Ovary (tissue), 9 donors: ENCODE data around the gene ADK. TPM values are rescaled to one million over a fixed set of nuclear protein-coding genes. Genes with fewer than 3 reads are reported as not detected.

Experiments
- DNase-seq, 5 donors: peaks; one replicate each; pipeline ENCODE4 v3.0.0-alpha.2; 2019 to 2020
- H3K27ac ChIP-seq, 2 donors: fragments of 200-600 bp; one replicate each; pipeline versions ENCODE4 v1.5.1 to v1.8.0; 2019 to 2022
- H3K27me3 ChIP-seq: fragments of 200-600 bp; one replicate; pipeline ENCODE4 v1.8.0; 2022
- H3K36me3 ChIP-seq: fragments of 200-600 bp; sonication (generic); one replicate; pipeline ENCODE4 v1.5.1; 2019
- H3K4me1 ChIP-seq: one replicate; pipeline ENCODE4 v1.8.1; 2013; ENCODE audit warnings: mild to moderate bottlenecking, moderate library complexity; ENCODE audit not compliant: insufficient read depth
- H3K4me3 ChIP-seq: fragments of 200-600 bp; sonication (generic); one replicate; pipeline ENCODE4 v1.5.1; 2017
- H3K9me3 ChIP-seq, 2 donors: fragments of 200-600 bp in 1 of 2; sonication (generic) in 1 of 2; one replicate each; pipeline versions ENCODE4 v1.5.1 to v1.8.1; 2013 to 2019; ENCODE audit warnings: mild to moderate bottlenecking in 1 of 2, moderate library complexity in 1 of 2
- CTCF ChIP-seq, 3 donors: fragments of 450-650 bp in 2 of 3; fragments of 200-600 bp in 1 of 3; IDR thresholded peaks; one replicate each; pipeline versions ENCODE4 v1.5.1 to v1.8.0; 2016 to 2022; ENCODE audit warnings: antibody characterized with exemption in 3 of 3, mild to moderate bottlenecking in 1 of 3
- EP300 ChIP-seq: sonication (generic); formaldehyde crosslinking; IDR thresholded peaks from one replicate; pipeline ENCODE4 v1.6.1; 2017; ENCODE audit warnings: antibody characterized with exemption
- POLR2A ChIP-seq: fragments of 450-650 bp; IDR thresholded peaks from one replicate; pipeline ENCODE4 v1.6.1; 2017; ENCODE audit warnings: antibody characterized with exemption, mild to moderate bottlenecking, moderate library complexity
- WGBS, 3 donors: extraction: QIAGEN DNeasy Blood & Tissue Kit in 1 of 3; methylation state at CpG; one replicate each; pipeline versions ENCODE4 v1.1.5 to v1.1.7; 2013 to 2017; 5-methylcytosine and 5-hydroxymethylcytosine counted together
- intact Hi-C, 4 donors: fragments of 100-400 bp; cut with DNase I; formaldehyde crosslinking; loops; one replicate each; pipeline versions ENCODE4 v1.11.0 to v1.15.1; 2022 to 2023
- polyA plus RNA-seq, 2 donors: library from polyadenylated mRNA; stranded (reverse); fragments of 200-250 nt in 1 of 2; fragments of 350-450 nt in 1 of 2; fragmentation: Illumina TruSeq in 1 of 2; extraction: RNeasy Lipid Tissue Mini Kit (QIAGEN cat#74804) in 1 of 2; gene quantifications; one replicate each; pipeline ENCODE4 v1.2.3, GENCODE V29; 2013 to 2014
- total RNA-seq, 7 donors: library from RNA; depleted of rRNA in 2 of 7; stranded (reverse); fragments of >200 nt in 2 of 7; fragmentation: NEBNext Ultra II Directional in 3 of 7; extraction: Animal tissue kit (Norgen Biotek cat#: 25700) in 3 of 7; gene quantifications; one replicate each; pipeline versions ENCODE4 v1.1.0 to v1.2.4, GENCODE V29; 2016 to 2023
- donor health status: DM: no; HTN: no; CAD: no; lungs with moderate emphysema.
- donor health status: DM: no; HTN: no; CAD: no.
- donor health status: Bipolar disorder and iron deficiency.
- donor health status: DM: yes; HTN: yes; CAD: no.
- donor health status: DM: no; HTN: no; CAD: no.
- donor health status: DM: yes; HTN: yes; CAD: no.

ADK gene
- total and polyA plus RNA-seq, 9 donors: 9.4 to 20.4 (median 12.2) TPM

GRCh38 chr10:74511051-74511450, 360.0 kb downstream of the ADK start:
- Histone ChIP-seq H3K27me3 (no peaks in the 10 kb centered on the region), H3K27ac (no peak overlapping the region), H3K4me3 (no peak overlapping the region), H3K4me1 (no peaks in the 10 kb centered on the region), H3K36me3 (no peaks in the 10 kb centered on the region), H3K9me3 (no peaks in the 10 kb centered on the region)
- no peak for TF ChIP-seq POLR2A
- no peak for TF ChIP-seq EP300
- no peak for TF ChIP-seq CTCF (IDR thresholded peaks at IDR 0.05)
- no peak for DNase-seq
- intact Hi-C loops: no loop called here

GRCh38 chr10:74514322-74514721, 363.3 kb downstream of the ADK start:
- no peaks in the 10 kb centered on the region for H3K9me3 ChIP-seq
- WGBS, 3 donors: 98 to 99% (median 98%) methylated on average over 1 of the region's 1 CpG

GRCh38 chr10:74518061-74518460, 367.0 kb downstream of the ADK start:
- Histone ChIP-seq H3K9me3 (no peaks in the 10 kb centered on the region), H3K27ac (no peak overlapping the region), H3K36me3 (no peaks in the 10 kb centered on the region), H3K4me1 (no peaks in the 10 kb centered on the region), H3K4me3 (no peak overlapping the region), H3K27me3 (no peaks in the 10 kb centered on the region)
- no peak for DNase-seq
- TF ChIP-seq CTCF (IDR thresholded peaks at IDR 0.05) (no peak), EP300 (no peak), POLR2A (no peak)
- WGBS, 3 donors: 65 to 85% (median 80%) methylated on average over 1 of the region's 1 CpG
- intact Hi-C loops: no loop called here

More at GRCh38 chr10:74514322-74514721, 363.3 kb downstream of the ADK start:
- intact Hi-C loops: no loop called here
- DNase-seq: no peak
- Histone ChIP-seq H3K27ac (no peak overlapping the region), H3K27me3 (no peaks in the 10 kb centered on the region), H3K36me3 (no peaks in the 10 kb centered on the region), H3K4me1 (no peaks in the 10 kb centered on the region), H3K4me3 (no peak overlapping the region)
- TF ChIP-seq EP300: no peak
- no peak for TF ChIP-seq POLR2A
- no peak for TF ChIP-seq CTCF (IDR thresholded peaks at IDR 0.05)

- intact Hi-C loops: no loop called here
- no peak for DNase-seq
- H3K9me3 ChIP-seq: no peaks in the 10 kb centered on the region
- 40 to 59% (median 44%) methylated on average over 1 of the region's 1 CpG for WGBS, 3 donors
- no peaks in the 10 kb centered on the region for H3K36me3 ChIP-seq
- H3K4me3 ChIP-seq: no peak overlapping the region
- TF ChIP-seq CTCF (IDR thresholded peaks at IDR 0.05) (no peak), POLR2A (no peak), EP300 (no peak)
- no peaks in the 10 kb centered on the region for H3K27me3 ChIP-seq
- H3K27ac ChIP-seq: no peak overlapping the region
- H3K4me1 ChIP-seq: no peaks in the 10 kb centered on the region
These were observed 370.5 kb downstream of the ADK start for GRCh38 chr10:74521526-74521925.

- intact Hi-C loops: no loop called here
- 95 to 98% (median 96%) methylated on average over 2 of the region's 2 CpGs for WGBS, 3 donors
- no peak for DNase-seq
- no peak overlapping the region for H3K4me3 ChIP-seq
- no peaks in the 10 kb centered on the region for H3K4me1 ChIP-seq
- H3K27ac ChIP-seq: no peak overlapping the region
- H3K27me3 ChIP-seq: no peaks in the 10 kb centered on the region
- H3K36me3 ChIP-seq: no peaks in the 10 kb centered on the region
- no peaks in the 10 kb centered on the region for H3K9me3 ChIP-seq
- no peak for TF ChIP-seq CTCF (IDR thresholded peaks at IDR 0.05)
- TF ChIP-seq POLR2A: no peak
- no peak for TF ChIP-seq EP300
These were observed 372.2 kb downstream of the ADK start for GRCh38 chr10:74523199-74523598.
